HTERT RPE-1 (cell line): ENCODE data around the gene ALG3.
"Not testable (repeated sequence)": the region's sequence is repeated elsewhere in the genome, so short reads cannot be mapped to it uniquely, and the experiment has no call there.

Experiments used
- in situ Hi-C: fragments of 300-500 bp; cut with MboI; formaldehyde crosslinking; loops from 4 replicates; pipeline ENCODE4 v1.14.3; 2020; ENCODE audit warnings: low sequenced_read_pairs

ALG3 gene

GRCh38 chr3:184248454-184249411 lies at the start of gene ALG3:
Gene ALG3 (minus strand): TSS chr3:184248962. CDS start chr3:184248940, 22 bp downstream.
- in situ Hi-C loops, result no loop called here

GRCh38 chr3:184296616-184297015 lies 47.9 kb upstream of the ALG3 start:
- in situ Hi-C loops, result no loop called here

GRCh38 chr3:184295771-184296170 lies 47.0 kb upstream of the ALG3 start:
- in situ Hi-C loops, result no loop called here

- in situ Hi-C loops, result no loop called here
Observed at GRCh38 chr3:184291738-184292445, 43.1 kb upstream of the ALG3 start.

- in situ Hi-C loops, result no loop called here
Observed at GRCh38 chr3:184291044-184291737, 42.4 kb upstream of the ALG3 start.

- in situ Hi-C loops, result no loop called here
Observed at GRCh38 chr3:184290331-184290730, 41.6 kb upstream of the ALG3 start.

GRCh38 chr3:184289426-184289938 lies 40.7 kb upstream of the ALG3 start:
- in situ Hi-C loops, result no loop called here

- in situ Hi-C loops, result no loop called here
Observed at GRCh38 chr3:184284696-184285095, 35.9 kb upstream of the ALG3 start.

GRCh38 chr3:184283681-184284080 lies 34.9 kb upstream of the ALG3 start:
- in situ Hi-C loops, result no loop called here

GRCh38 chr3:184282941-184283340 lies 34.2 kb upstream of the ALG3 start:
- in situ Hi-C loops, result no loop called here

- in situ Hi-C loops, result no loop called here
Observed at GRCh38 chr3:184277366-184277765, 28.6 kb upstream of the ALG3 start.

- in situ Hi-C loops, result no loop called here
Observed at GRCh38 chr3:184275961-184276910, 27.5 kb upstream of the ALG3 start, which contains the start of gene ECE2. Gene ECE2 (plus strand): TSS chr3:184276022. CDS start chr3:184276154, 132 bp downstream.

GRCh38 chr3:184275381-184275701 lies 26.6 kb upstream of the ALG3 start:
- in situ Hi-C loops, result no loop called here

- in situ Hi-C loops, result no loop called here
Observed at GRCh38 chr3:184272269-184272668, 23.5 kb upstream of the ALG3 start.

- in situ Hi-C loops, result not testable (repeated sequence)
Observed at GRCh38 chr3:184267249-184267648, 18.5 kb upstream of the ALG3 start.

GRCh38 chr3:184262764-184263179 lies 14.0 kb upstream of the ALG3 start:
- in situ Hi-C loops, result no loop called here

GRCh38 chr3:184261854-184262763 lies 13.3 kb upstream of the ALG3 start:
- in situ Hi-C loops, result no loop called here

- in situ Hi-C loops, result no loop called here
Observed at GRCh38 chr3:184261270-184261853, 12.6 kb upstream of the ALG3 start, which contains the start of gene CAMK2N2. Gene CAMK2N2 (minus strand): TSS chr3:184261553. CDS start chr3:184261285, 268 bp downstream.
